Esophagus muscularis mucosa (tissue), 4 donors: Measurements from ENCODE around the gene ARTN. TPM values are rescaled to one million over a fixed set of nuclear protein-coding genes. Genes with fewer than 3 reads are reported as not detected.

ENCODE experiments used
- DNase-seq: peaks from one replicate; pipeline ENCODE4 v3.0.0-alpha.2; 2017; ENCODE audit errors: extremely low spot score
- H3K27ac ChIP-seq, 4 donors: fragments of 200-600 bp; sonication (generic); replicated peaks in 1 of 4; 1 replicate in 3 of 4; 2 replicates in 1 of 4; pipeline ENCODE4 v1.5.1; 2016 to 2019; ENCODE audit warnings: mild to moderate bottlenecking in 1 of 4
- H3K27me3 ChIP-seq, 4 donors: fragments of 200-600 bp; sonication (generic); one replicate each; pipeline versions ENCODE4 v1.5.1 to v1.6.0; 2016 to 2019
- H3K36me3 ChIP-seq, 4 donors: fragments of 200-600 bp; sonication (generic); one replicate each; pipeline ENCODE4 v1.5.1; 2016 to 2019
- H3K4me1 ChIP-seq, 4 donors: fragments of 200-600 bp; sonication (generic); one replicate each; pipeline ENCODE4 v1.5.1; 2016 to 2019
- H3K4me3 ChIP-seq, 4 donors: fragments of 200-600 bp; sonication (generic); 1 replicate in 2 of 4; 2 replicates in 2 of 4; pipeline ENCODE4 v1.5.1; 2016 to 2019; ENCODE audit warnings: mild to moderate bottlenecking in 4 of 4, moderate library complexity in 1 of 4
- H3K9me3 ChIP-seq, 4 donors: fragments of 200-600 bp; sonication (generic); 1 replicate in 3 of 4; 2 replicates in 1 of 4; pipeline ENCODE4 v1.5.1; 2016 to 2019
- EP300 ChIP-seq: sonication (generic); formaldehyde crosslinking; IDR thresholded peaks from one replicate; pipeline ENCODE4 v1.6.1; 2017; ENCODE audit warnings: antibody characterized with exemption
- POLR2A ChIP-seq: fragments of 450-650 bp; IDR thresholded peaks from one replicate; pipeline ENCODE4 v1.6.1; 2017; ENCODE audit warnings: antibody characterized with exemption, moderate library complexity, mild to moderate bottlenecking, low read depth
- POLR2AphosphoS5 ChIP-seq, 2 donors: sonication (generic); formaldehyde crosslinking; IDR thresholded peaks; one replicate each; pipeline ENCODE4 v1.6.1; 2017; ENCODE audit warnings: antibody characterized with exemption in 2 of 2
- WGBS: methylation state at CpG from one replicate; pipeline ENCODE4 v1.1.5; 2018; 5-methylcytosine and 5-hydroxymethylcytosine counted together
- intact Hi-C: fragments of 100-400 bp; cut with DNase I; formaldehyde crosslinking; loops from one replicate; pipeline ENCODE4 v1.15.1; 2023
- total RNA-seq, 4 donors: library from RNA; depleted of rRNA; stranded (reverse); fragments of >200 nt; gene quantifications; one replicate each; pipeline versions ENCODE4 v1.1.0 to v1.2.1, GENCODE V29; 2016
- TF ChIP-seq, protein P1 (sequence below), 3 experiments: fragments of 200-600 bp in 2 of 3; fragments of 450-650 bp in 1 of 3; sonication (generic) in 2 of 3; IDR thresholded peaks; one replicate each; pipeline ENCODE4 v1.5.1; 2017 to 2019; ENCODE audit warnings: antibody characterized with exemption in 3 of 3, mild to moderate bottlenecking in 2 of 3, moderate library complexity in 1 of 3

ARTN gene
- total RNA-seq, 4 donors from 2014 or later: 0.39 to 1.1 (median 0.42) TPM; not detected in 1

DNA sequence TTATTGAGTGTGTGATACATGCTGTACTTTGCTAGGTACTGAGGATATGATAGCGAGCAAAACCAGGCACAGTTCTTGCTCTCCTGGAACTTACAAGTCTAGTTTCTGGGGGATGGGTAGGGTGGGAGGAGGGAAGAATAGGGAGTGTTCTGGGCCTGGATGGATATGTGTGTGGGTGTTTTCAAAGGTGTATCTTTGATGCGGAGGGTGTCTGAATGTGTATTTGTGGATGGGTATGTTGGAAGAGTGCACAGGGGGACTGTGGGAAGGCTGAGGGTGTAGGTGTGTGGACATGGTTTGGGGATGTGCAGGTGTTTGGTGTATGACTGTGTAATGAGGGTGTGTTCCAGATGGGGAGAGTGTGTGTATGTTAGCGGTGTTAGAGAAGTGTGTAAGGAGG is 31.7 kb downstream of the ARTN start:
- Histone ChIP-seq H3K27ac (no peak overlapping the region), H3K36me3 (peaks cover 7 to 72% (median 67%) of the 10 kb centered on the region in 4 donors), H3K4me3 (no peak overlapping the region), H3K9me3 (no peaks in the 10 kb centered on the region), H3K27me3 (no peaks in the 10 kb centered on the region), H3K4me1 (peaks cover 2 to 9% (median 7%) of the 10 kb centered on the region in 4 donors)
- no peak for DNase-seq
- TF ChIP-seq POLR2A (no peak), POLR2AphosphoS5 (IDR thresholded peaks at IDR 0.05) (no peak), EP300 (no peak)
- TF ChIP-seq, protein P1, sequence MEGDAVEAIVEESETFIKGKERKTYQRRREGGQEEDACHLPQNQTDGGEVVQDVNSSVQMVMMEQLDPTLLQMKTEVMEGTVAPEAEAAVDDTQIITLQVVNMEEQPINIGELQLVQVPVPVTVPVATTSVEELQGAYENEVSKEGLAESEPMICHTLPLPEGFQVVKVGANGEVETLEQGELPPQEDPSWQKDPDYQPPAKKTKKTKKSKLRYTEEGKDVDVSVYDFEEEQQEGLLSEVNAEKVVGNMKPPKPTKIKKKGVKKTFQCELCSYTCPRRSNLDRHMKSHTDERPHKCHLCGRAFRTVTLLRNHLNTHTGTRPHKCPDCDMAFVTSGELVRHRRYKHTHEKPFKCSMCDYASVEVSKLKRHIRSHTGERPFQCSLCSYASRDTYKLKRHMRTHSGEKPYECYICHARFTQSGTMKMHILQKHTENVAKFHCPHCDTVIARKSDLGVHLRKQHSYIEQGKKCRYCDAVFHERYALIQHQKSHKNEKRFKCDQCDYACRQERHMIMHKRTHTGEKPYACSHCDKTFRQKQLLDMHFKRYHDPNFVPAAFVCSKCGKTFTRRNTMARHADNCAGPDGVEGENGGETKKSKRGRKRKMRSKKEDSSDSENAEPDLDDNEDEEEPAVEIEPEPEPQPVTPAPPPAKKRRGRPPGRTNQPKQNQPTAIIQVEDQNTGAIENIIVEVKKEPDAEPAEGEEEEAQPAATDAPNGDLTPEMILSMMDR (IDR thresholded peaks at IDR 0.05): no peak
- intact Hi-C loops: no loop called here
- 98% methylated on average over 3 of the region's 3 CpGs for WGBS

DNA sequence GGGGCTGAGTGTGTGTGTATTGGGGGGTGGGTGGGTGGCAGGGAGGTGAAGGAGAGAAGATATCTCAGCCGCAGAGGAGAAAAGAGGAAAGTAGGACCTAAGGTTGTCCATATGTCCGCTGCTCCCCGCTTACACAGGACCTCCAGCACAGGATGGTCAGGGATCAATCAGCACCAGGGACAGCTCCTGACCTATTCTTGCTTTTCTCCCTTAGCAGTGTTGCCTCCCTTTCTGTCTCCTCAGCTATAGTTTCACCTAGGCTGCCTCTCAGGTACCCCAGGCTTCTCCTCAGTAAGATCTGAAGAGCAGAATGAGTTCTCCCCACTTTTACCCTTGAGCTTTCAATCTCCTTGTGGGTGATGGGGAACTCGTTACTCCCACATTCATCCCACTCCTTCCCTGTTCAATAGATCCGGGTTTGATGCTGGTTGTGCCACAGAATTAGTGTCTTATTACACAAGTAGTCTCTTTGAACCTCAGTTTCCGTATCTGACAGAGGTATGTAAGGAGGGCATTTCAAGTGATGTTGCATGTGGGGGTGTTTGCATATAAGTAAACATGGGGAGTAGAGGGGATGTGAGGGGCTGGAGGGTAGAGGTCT is 34.8 kb downstream of the ARTN start:
- peaks cover 4 to 64% (median 55%) of the 10 kb centered on the region in 4 donors for H3K36me3 ChIP-seq
- intact Hi-C loops: no loop called here
- TF ChIP-seq EP300 (no peak), POLR2A (no peak), POLR2AphosphoS5 (IDR thresholded peaks at IDR 0.05) (no peak)
- TF ChIP-seq, protein P1 (IDR thresholded peaks at IDR 0.05): no peak
- no peaks in the 10 kb centered on the region for H3K27me3 ChIP-seq
- no peak for DNase-seq
- no peaks in the 10 kb centered on the region for H3K9me3 ChIP-seq
- H3K4me3 ChIP-seq: no peak overlapping the region
- peaks cover 12 to 24% (median 22%) of the 10 kb centered on the region in 4 donors for H3K4me1 ChIP-seq
- 86% methylated on average over 6 of the region's 6 CpGs for WGBS
- H3K27ac ChIP-seq: no peak overlapping the region

DNA sequence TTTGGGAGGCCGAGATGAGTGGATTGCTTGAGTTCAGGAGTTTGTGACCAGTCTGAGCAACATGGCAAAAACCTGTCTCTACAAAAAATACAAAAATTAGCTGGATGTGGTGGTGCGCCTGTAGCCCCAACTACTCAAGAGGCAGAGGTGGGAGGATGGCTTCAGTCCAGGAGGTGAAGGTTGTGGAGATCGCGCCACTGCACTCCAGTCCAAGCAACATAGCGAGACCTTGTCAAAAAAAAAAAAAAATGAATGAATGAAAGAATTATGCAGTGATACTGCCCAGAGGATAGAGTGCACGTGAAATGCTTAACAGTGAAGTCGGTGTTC is 35.8 kb downstream of the ARTN start:
- Histone ChIP-seq H3K9me3 (no peaks in the 10 kb centered on the region), H3K4me1 (peaks cover 21 to 32% (median 31%) of the 10 kb centered on the region in 4 donors), H3K27me3 (no peaks in the 10 kb centered on the region), H3K27ac (no peak overlapping the region), H3K4me3 (peak overlapping the region; percentile 79 to 95 (median 82)), H3K36me3 (peaks cover 4 to 54% (median 47%) of the 10 kb centered on the region in 4 donors)
- intact Hi-C loops: no loop called here
- no peak for TF ChIP-seq POLR2AphosphoS5 (IDR thresholded peaks at IDR 0.05)
- no peak for TF ChIP-seq POLR2A
- TF ChIP-seq EP300: no peak
- TF ChIP-seq, protein P1 (IDR thresholded peaks at IDR 0.05): no peak
- WGBS: 50% methylated on average over 7 of the region's 7 CpGs
- DNase-seq: no peak

DNA sequence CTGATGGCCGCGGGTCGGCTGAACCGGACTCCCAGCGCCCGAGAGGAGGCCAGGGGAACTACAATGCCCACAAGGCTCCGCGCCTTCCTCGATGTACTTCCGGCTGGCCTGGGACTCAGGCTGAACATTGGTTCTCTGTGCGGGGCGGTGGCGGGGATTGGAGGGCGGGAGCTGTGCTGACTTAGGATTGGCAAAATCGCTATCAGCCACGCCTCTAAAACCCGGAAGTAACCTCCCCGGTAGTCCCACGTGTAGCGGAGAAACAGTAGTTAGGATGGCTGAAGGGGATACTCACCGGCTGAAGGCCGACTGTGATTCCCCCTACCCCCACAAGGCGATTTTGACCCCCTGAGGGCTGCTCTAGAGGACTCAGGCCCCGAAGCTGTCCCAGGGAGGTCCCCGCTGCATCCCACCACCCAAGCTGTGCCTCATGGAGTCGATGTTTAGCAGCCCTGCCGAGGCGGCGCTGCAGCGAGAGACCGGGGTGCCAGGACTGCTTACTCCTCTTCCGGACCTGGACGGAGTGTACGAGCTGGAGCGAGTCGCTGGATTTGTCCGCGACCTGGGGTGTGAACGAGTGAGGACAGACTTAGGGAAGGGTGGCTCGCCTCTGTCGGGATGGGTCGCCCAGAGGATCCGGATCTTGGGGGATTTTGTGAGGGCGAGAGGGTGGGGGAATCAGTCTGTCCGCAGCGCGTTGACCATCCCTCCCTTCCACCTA is 36.3 kb downstream of the ARTN start, which contains the start of gene DPH2:
Gene DPH2 (plus strand): TSS at position 265 of the 721 bp plus-strand sequence. CDS start 166 bp downstream, at position 431.
- no peaks in the 10 kb centered on the region for H3K27me3 ChIP-seq
- H3K4me1 ChIP-seq: peaks cover 21 to 34% (median 31%) of the 10 kb centered on the region in 4 donors
- peaks cover 4 to 50% (median 43%) of the 10 kb centered on the region in 4 donors for H3K36me3 ChIP-seq
- no peaks in the 10 kb centered on the region for H3K9me3 ChIP-seq
- DNase-seq: peak; percentile 99
- H3K4me3 ChIP-seq: peak within 1 kb of the TSS; percentile 79 to 95 (median 82)
- TF ChIP-seq, protein P1 (IDR thresholded peaks at IDR 0.05): peak; percentile 10 to 24 (median 22)
- TF ChIP-seq EP300 (no peak), POLR2AphosphoS5 (IDR thresholded peaks at IDR 0.05) (peak; percentile 21 to 70), POLR2A (no peak)
- WGBS: 0% methylated on average over 39 of the region's 47 CpGs
- peak within 1 kb of the TSS; percentile 46 to 69 (median 62) for H3K27ac ChIP-seq
- intact Hi-C loops: no loop called here
